ENCODE measurements around the gene EIF2D.
"Not testable (repeated sequence)": the region's sequence is repeated elsewhere in the genome, so short reads cannot be mapped to it uniquely, and the experiment has no call there.

Gene EIF2D

GRCh38 chr1:206586501-206587445 is 25.5 kb downstream of the EIF2D start:
- DNase-seq = no peak

- no peak for DNase-seq
Measured at GRCh38 chr1:206584683-206585082, 27.6 kb downstream of the EIF2D start.

- peak; percentile 56 for DNase-seq
Measured at GRCh38 chr1:206583707-206584648, 28.3 kb downstream of the EIF2D start.

- no peak for DNase-seq
Measured at GRCh38 chr1:206582971-206583706, 29.1 kb downstream of the EIF2D start.

- DNase-seq = no peak
Measured at GRCh38 chr1:206582537-206582936, 29.7 kb downstream of the EIF2D start.

GRCh38 chr1:206581571-206581981 is 30.7 kb downstream of the EIF2D start:
- no peak for DNase-seq

GRCh38 chr1:206581114-206581497 is 31.2 kb downstream of the EIF2D start:
- DNase-seq = not testable (repeated sequence)

- DNase-seq = no peak
Measured at GRCh38 chr1:206580438-206581113, 31.7 kb downstream of the EIF2D start.

GRCh38 chr1:206579747-206580437 is 32.4 kb downstream of the EIF2D start:
- no peak for DNase-seq

- DNase-seq = no peak
Measured at GRCh38 chr1:206578978-206579374, 33.3 kb downstream of the EIF2D start.

- DNase-seq = no peak
Measured at GRCh38 chr1:206578068-206578977, 33.9 kb downstream of the EIF2D start.

GRCh38 chr1:206577626-206578025 is 34.6 kb downstream of the EIF2D start:
- no peak for DNase-seq

GRCh38 chr1:206575894-206576737 is 36.1 kb downstream of the EIF2D start:
- peak; percentile 68 for DNase-seq

- peak; percentile 14 for DNase-seq
Measured at GRCh38 chr1:206575165-206575893, 36.9 kb downstream of the EIF2D start.

GRCh38 chr1:206573762-206574161 is 38.5 kb downstream of the EIF2D start:
- no peak for DNase-seq

- no peak for DNase-seq
Measured at GRCh38 chr1:206573319-206573718, 38.9 kb downstream of the EIF2D start.

- no peak for DNase-seq
Measured at GRCh38 chr1:206572835-206573234, 39.4 kb downstream of the EIF2D start.

GRCh38 chr1:206570529-206570928 is 41.7 kb downstream of the EIF2D start:
- no peak for DNase-seq

- DNase-seq = no peak
Measured at GRCh38 chr1:206569556-206569955, 42.7 kb downstream of the EIF2D start.

Data from NCI-H146 (cell line).